DND-41 (cell line): Measurements from ENCODE around the gene CD36.

Experiments used
- CTCF ChIP-seq: IDR thresholded peaks from 2 replicates; pipeline ENCODE4 v1.5.1; 2012; ENCODE audit warnings: borderline replicate concordance, low read length, moderate library complexity, mild to moderate bottlenecking; ENCODE audit not compliant: poor library complexity, severe bottlenecking; ENCODE audit errors: extremely low read depth
- EZH2 ChIP-seq: IDR thresholded peaks from 3 replicates; pipeline ENCODE4 v1.6.1; 2012; ENCODE audit warnings: borderline replicate concordance, low read depth, mild to moderate bottlenecking, moderate library complexity, low read length, inconsistent platforms; ENCODE audit not compliant: severe bottlenecking

GRCh38 chr7:80671744-80672143, 33.3 kb downstream of the CD36 start:
- TF ChIP-seq CTCF (no peak), EZH2 (no peak)
